ENCODE results near the gene A4GALT. TPM values are rescaled to one million over a fixed set of nuclear protein-coding genes. Genes with fewer than 3 reads are reported as not detected.
A peak's percentile ranks its signal among the peaks of the same experiment; 100 is the strongest.

A4GALT gene
- total and polyA plus RNA-seq, 10 of the 15 experiments (the other 5 are each of a cell fraction or from before 2014, with no cell fraction given): 0.04 to 3.9 (median 2.3) TPM; not detected in 1

DNA sequence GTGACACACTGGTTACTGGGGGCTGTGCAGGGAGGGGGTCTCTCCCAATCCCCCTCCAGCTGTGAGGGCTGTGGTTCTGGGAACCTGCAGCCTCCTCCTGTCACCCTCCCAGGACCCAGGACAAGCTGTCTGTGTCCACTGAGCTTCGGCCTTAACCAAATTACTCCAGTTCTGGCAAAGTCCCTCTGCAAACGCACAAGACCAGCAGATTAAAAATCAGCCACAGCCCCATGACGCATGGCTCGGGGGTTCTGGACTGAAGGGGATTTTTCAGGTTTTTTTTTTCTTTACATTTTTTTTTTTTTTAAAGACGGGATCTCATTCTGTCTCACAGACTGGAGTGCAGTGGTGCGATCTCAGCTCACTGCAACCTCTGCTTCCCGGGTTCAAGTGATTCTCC lies 32.2 kb upstream of the A4GALT start (continued):
- no peak for TF ChIP-seq HDGF (IDR thresholded peaks at IDR 0.05)
- peak; percentile 47 for TF ChIP-seq RELA (IDR thresholded peaks at IDR 0.05; ENCODE audit: borderline replicate concordance, partially characterized antibody)
- peak; percentile 61 to 66; a peak in 2 of 4 replicates for TF ChIP-seq EP300 (IDR thresholded peaks at IDR 0.05; ENCODE audit: borderline replicate concordance in 1 of 2, control insufficient read depth in 1 of 2, low read depth in 2 of 2, low read length in 2 of 2)
- TF ChIP-seq SMC3 (IDR thresholded peaks at IDR 0.05; ENCODE audit: borderline replicate concordance, low read length): no peak
- TF ChIP-seq SMAD1 (IDR thresholded peaks at IDR 0.05; ENCODE audit: low read depth, partially characterized antibody): no peak
- TF ChIP-seq IKZF2 (IDR thresholded peaks at IDR 0.05): peak; percentile 45 to 47
- TF ChIP-seq, protein P1, sequence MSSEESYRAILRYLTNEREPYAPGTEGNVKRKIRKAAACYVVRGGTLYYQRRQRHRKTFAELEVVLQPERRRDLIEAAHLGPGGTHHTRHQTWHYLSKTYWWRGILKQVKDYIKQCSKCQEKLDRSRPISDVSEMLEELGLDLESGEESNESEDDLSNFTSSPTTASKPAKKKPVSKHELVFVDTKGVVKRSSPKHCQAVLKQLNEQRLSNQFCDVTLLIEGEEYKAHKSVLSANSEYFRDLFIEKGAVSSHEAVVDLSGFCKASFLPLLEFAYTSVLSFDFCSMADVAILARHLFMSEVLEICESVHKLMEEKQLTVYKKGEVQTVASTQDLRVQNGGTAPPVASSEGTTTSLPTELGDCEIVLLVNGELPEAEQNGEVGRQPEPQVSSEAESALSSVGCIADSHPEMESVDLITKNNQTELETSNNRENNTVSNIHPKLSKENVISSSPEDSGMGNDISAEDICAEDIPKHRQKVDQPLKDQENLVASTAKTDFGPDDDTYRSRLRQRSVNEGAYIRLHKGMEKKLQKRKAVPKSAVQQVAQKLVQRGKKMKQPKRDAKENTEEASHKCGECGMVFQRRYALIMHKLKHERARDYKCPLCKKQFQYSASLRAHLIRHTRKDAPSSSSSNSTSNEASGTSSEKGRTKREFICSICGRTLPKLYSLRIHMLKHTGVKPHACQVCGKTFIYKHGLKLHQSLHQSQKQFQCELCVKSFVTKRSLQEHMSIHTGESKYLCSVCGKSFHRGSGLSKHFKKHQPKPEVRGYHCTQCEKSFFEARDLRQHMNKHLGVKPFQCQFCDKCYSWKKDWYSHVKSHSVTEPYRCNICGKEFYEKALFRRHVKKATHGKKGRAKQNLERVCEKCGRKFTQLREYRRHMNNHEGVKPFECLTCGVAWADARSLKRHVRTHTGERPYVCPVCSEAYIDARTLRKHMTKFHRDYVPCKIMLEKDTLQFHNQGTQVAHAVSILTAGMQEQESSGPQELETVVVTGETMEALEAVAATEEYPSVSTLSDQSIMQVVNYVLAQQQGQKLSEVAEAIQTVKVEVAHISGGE (CRISPR knock-in tag; IDR thresholded peaks at IDR 0.05): no peak
- TF ChIP-seq, protein P2, sequence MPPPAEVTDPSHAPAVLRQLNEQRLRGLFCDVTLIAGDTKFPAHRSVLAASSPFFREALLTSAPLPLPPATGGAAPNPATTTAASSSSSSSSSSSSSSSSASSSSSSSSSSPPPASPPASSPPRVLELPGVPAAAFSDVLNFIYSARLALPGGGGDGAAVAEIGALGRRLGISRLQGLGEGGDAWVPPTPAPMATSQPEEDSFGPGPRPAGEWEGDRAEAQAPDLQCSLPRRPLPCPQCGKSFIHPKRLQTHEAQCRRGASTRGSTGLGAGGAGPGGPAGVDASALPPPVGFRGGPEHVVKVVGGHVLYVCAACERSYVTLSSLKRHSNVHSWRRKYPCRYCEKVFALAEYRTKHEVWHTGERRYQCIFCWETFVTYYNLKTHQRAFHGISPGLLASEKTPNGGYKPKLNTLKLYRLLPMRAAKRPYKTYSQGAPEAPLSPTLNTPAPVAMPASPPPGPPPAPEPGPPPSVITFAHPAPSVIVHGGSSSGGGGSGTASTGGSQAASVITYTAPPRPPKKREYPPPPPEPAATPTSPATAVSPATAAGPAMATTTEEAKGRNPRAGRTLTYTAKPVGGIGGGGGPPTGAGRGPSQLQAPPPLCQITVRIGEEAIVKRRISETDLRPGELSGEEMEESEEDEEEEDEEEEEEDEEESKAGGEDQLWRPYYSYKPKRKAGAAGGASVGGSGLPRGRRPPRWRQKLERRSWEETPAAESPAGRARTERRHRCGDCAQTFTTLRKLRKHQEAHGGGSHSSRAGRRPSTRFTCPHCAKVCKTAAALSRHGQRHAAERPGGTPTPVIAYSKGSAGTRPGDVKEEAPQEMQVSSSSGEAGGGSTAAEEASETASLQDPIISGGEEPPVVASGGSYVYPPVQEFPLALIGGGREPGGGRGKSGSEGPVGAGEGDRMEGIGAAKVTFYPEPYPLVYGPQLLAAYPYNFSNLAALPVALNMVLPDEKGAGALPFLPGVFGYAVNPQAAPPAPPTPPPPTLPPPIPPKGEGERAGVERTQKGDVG (CRISPR knock-in tag; IDR thresholded peaks at IDR 0.05): no peak
- no peak for TF ChIP-seq CEBPB (IDR thresholded peaks at IDR 0.05; ENCODE audit: borderline replicate concordance in 1 of 2, low read depth in 2 of 2, low read length in 2 of 2)
- 0 out of 2 replicates have a peak, but pooled peaks have one; percentile 21 for TF ChIP-seq BCL11A (IDR thresholded peaks at IDR 0.05; ENCODE audit: low read depth, low read length)
- TF ChIP-seq, protein P3, sequence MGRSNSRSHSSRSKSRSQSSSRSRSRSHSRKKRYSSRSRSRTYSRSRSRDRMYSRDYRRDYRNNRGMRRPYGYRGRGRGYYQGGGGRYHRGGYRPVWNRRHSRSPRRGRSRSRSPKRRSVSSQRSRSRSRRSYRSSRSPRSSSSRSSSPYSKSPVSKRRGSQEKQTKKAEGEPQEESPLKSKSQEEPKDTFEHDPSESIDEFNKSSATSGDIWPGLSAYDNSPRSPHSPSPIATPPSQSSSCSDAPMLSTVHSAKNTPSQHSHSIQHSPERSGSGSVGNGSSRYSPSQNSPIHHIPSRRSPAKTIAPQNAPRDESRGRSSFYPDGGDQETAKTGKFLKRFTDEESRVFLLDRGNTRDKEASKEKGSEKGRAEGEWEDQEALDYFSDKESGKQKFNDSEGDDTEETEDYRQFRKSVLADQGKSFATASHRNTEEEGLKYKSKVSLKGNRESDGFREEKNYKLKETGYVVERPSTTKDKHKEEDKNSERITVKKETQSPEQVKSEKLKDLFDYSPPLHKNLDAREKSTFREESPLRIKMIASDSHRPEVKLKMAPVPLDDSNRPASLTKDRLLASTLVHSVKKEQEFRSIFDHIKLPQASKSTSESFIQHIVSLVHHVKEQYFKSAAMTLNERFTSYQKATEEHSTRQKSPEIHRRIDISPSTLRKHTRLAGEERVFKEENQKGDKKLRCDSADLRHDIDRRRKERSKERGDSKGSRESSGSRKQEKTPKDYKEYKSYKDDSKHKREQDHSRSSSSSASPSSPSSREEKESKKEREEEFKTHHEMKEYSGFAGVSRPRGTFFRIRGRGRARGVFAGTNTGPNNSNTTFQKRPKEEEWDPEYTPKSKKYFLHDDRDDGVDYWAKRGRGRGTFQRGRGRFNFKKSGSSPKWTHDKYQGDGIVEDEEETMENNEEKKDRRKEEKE (IDR thresholded peaks at IDR 0.05): no peak
